GM13976 (cell line): Measurements from ENCODE around the gene PRDX3.

Experiments
- DNase-seq: peaks from one replicate; pipeline ENCODE4 v3.0.0; 2012; ENCODE audit warnings: low spot score
- in situ Hi-C: fragments of 300-500 bp; cut with MboI; formaldehyde crosslinking; loops from one replicate; pipeline ENCODE4 v1.12.0; 2022; ENCODE audit warnings: low sequenced_read_pairs, mixed read lengths, inconsistent platforms; ENCODE audit not compliant: unreplicated experiment
- TF ChIP-seq, protein P1 (sequence below): IDR thresholded peaks from 2 replicates; pipeline ENCODE4 v1.5.1; 2012; ENCODE audit warnings: borderline replicate concordance, mild to moderate bottlenecking; ENCODE audit not compliant: insufficient read depth; ENCODE audit errors: extremely low read depth, missing control alignments, control extremely low read depth

The PRDX3 gene

DNA sequence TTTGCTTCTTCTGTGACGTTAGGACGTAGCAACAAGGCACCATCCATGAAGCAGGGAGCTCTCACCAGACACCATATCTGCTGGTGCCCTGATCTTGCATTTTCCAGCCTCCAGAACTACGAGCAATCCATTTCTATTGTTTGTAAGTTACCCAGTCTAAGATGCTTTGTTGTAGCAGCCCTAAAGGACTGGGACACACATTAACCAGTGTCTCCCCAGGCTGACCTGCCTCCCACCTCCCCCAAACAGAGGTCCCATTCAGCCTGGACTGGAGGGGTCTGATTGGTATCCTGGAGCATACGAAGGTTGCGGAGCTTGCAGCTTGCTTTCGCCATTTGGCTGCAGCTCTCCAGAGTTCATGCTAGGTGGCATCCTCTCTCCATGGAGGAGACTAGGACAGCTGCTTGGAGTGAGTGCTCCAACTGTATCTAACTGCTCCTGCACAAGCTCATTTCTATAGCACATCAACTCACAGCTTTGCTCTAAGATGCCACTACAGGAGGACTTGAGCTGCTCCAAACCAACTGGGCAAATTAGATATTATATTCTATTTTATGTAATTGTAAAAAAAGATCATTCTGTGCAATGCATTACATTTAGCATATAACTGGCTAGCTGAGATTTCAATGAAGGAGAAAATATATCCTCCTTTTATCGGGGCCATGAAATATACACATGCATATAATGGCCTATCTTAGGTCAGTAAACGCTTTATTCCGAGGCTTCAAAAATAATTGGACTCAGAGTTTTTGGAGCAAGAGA is 20.8 kb upstream of the PRDX3 start:
- in situ Hi-C loops: loop anchor here (10.0 kb wide), 1 partner anchor 215 kb away; no protein-coding TSS in a partner anchor
- DNase-seq: peak; percentile 49
- TF ChIP-seq, protein P1, sequence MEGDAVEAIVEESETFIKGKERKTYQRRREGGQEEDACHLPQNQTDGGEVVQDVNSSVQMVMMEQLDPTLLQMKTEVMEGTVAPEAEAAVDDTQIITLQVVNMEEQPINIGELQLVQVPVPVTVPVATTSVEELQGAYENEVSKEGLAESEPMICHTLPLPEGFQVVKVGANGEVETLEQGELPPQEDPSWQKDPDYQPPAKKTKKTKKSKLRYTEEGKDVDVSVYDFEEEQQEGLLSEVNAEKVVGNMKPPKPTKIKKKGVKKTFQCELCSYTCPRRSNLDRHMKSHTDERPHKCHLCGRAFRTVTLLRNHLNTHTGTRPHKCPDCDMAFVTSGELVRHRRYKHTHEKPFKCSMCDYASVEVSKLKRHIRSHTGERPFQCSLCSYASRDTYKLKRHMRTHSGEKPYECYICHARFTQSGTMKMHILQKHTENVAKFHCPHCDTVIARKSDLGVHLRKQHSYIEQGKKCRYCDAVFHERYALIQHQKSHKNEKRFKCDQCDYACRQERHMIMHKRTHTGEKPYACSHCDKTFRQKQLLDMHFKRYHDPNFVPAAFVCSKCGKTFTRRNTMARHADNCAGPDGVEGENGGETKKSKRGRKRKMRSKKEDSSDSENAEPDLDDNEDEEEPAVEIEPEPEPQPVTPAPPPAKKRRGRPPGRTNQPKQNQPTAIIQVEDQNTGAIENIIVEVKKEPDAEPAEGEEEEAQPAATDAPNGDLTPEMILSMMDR: peak; percentile 62

DNA sequence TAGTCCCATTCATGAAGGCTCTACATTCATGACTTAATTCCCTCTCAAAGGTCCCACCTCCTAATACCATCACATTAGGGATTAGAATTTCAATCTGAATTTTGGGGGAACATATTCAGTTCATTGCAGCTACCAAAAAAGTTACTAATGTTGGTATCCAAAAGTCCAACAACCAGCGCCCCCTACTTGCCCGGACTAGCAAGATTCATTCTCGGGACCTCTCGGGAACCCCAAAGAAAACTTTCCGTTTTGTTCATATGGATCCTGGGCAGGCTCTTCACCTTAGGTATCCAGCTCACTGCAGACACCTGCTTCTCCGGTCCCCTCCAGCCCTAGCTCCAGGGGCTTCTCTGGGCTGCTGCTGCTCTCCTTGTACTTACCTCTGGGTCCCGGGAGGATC is 19.8 kb upstream of the PRDX3 start:
- TF ChIP-seq, protein P1: peak; percentile 50
- peak; percentile 49 for DNase-seq
- in situ Hi-C loops: loop anchor here (10.0 kb wide), 1 partner anchor 216 kb away; no protein-coding TSS in a partner anchor

DNA sequence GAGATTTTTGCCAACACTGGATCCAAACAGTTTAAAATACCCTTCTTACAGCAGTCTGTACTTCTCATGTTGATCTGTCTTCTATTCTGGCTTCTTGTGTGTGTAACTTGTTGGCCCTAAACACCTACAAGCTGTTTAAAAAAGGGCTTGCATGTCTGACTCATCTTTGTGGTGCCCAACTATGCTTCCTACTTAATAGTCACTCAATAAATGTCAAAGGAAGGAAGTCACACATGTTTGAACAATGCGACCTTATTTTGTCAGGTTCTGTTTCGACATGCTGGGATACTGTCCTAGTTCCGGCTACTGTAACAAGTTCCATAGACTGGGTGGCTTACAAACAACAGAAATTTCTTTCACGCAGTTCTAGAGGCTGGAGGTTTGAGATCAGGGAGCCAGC is 19.3 kb upstream of the PRDX3 start:
- DNase-seq: no peak
- TF ChIP-seq, protein P1: no peak
- in situ Hi-C loops: loop anchor here (10.0 kb wide), 1 partner anchor 217 kb away; no protein-coding TSS in a partner anchor

DNA sequence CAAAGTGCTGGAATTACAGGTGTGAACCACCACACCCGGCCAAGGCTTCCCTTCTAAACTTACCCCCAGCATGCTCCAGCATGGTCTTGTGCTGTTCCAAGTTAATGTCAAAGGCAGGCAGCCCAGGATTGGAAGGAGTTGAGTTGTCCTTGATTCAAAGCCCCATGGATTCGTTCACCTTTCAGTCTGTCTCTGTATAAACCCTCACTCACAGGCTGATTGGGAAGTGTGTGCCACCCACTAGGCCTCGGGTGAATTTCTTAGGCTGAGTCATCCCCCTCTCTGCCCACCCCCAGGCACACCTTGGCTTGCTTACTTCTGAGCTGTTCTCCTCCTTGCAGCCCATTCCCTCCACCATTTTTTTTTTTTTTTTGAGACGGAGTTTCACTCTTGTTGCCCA is 13.3 kb upstream of the PRDX3 start:
- DNase-seq: no peak
- in situ Hi-C loops: loop anchor here (10.0 kb wide), 1 partner anchor 223 kb away; no protein-coding TSS in a partner anchor
- TF ChIP-seq, protein P1: no peak

DNA sequence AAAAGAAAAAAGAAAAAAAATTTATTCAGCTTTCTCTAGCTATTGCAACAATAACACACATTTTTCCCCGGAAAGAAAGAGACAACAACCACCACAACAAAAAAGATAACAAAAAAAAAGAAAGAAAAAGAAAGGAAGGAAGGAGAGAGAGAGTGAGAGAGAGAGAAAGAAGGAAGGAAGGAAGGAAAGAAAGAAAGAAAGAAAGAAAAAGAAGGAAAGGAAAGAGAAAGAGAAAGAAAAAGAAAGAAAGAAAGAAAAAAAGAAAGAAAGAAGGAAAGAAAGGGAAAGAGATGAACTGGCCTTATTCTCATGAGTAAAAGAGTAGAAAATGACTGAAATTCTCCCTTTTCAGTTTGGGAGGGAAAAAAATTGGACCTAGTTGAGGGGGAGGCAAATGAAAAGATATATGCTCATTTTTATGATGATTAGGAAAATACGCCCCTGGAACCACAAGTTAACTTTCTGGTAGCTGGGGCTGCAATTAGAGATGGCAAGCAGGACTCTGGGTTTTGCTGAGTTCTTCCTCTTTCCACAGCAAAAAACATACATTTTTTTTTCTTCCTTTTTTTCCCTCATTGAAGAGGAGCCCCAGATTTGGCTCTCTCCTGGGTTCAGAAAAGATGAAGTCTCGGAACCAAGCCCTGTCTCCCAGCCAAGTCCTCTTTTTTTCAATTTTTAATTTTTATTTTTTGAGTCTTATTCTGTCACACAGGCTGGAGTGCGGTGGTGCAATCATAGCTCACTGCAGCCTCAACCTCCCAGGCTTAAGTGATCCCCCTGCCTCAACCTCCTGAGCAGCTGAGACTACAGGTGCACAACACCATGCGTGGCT is 12.6 kb upstream of the PRDX3 start:
- TF ChIP-seq, protein P1: no peak
- in situ Hi-C loops: loop anchor here (10.0 kb wide), 1 partner anchor 224 kb away; no protein-coding TSS in a partner anchor
- no peak for DNase-seq

DNA sequence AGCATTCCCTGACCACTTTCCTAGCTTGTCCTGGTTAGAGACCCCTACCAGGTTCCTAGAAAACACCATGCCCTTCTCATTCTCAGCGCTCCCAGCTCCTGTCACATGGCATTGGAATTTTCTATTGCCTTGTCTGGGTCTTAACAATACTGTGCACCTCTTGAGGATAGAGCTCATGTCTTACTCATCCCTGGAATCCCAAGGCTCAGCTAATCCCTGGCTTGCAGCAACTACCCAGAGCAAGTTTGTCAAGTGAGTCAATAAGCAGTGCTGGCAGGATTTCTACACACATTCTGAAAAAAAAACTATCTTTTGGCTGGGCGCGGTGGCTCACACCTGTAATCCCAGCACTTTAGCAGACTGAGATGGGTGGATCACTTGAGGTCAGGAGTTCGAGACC is 11.7 kb upstream of the PRDX3 start:
- in situ Hi-C loops: loop anchor here (10.0 kb wide), 1 partner anchor 224 kb away; no protein-coding TSS in a partner anchor
- TF ChIP-seq, protein P1: no peak
- no peak for DNase-seq
